ENCODE results near the gene PIAS4. TPM values are rescaled to one million over a fixed set of nuclear protein-coding genes. Genes with fewer than 3 reads are reported as not detected.

PIAS4 gene
- total RNA-seq, 1 donor from 2014 or later, result 26.7 TPM

DNA sequence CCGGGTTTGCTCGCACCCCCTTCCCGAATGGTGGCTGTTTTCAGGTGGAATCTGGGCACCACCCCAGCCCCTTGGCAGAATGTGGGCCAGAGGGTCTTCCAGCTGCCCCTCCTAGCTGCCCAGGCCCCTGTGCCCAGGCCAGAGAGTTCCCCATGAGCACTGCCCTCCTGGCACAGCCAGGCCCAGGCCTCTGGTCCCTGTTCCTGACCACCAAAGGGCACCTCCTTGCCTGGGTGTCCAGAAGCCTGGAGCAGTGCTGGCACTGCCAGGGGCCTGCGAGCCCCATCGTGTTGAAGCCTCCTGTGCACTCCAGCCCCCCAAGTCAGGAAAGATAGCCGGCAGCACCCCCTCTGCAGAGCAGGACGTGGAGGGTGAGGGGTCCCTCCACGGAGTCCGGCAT, 23.4 kb downstream of the PIAS4 start:
- DNase-seq (ENCODE audit: low read depth), result no peak
- TF ChIP-seq, protein P1, sequence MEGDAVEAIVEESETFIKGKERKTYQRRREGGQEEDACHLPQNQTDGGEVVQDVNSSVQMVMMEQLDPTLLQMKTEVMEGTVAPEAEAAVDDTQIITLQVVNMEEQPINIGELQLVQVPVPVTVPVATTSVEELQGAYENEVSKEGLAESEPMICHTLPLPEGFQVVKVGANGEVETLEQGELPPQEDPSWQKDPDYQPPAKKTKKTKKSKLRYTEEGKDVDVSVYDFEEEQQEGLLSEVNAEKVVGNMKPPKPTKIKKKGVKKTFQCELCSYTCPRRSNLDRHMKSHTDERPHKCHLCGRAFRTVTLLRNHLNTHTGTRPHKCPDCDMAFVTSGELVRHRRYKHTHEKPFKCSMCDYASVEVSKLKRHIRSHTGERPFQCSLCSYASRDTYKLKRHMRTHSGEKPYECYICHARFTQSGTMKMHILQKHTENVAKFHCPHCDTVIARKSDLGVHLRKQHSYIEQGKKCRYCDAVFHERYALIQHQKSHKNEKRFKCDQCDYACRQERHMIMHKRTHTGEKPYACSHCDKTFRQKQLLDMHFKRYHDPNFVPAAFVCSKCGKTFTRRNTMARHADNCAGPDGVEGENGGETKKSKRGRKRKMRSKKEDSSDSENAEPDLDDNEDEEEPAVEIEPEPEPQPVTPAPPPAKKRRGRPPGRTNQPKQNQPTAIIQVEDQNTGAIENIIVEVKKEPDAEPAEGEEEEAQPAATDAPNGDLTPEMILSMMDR (conservative IDR thresholded peaks at IDR 0.05; ENCODE audit: low read depth, low read length), result no peak
- no peak overlapping the region for H3K4me3 ChIP-seq (ENCODE audit: low read depth, low read length)

DNA sequence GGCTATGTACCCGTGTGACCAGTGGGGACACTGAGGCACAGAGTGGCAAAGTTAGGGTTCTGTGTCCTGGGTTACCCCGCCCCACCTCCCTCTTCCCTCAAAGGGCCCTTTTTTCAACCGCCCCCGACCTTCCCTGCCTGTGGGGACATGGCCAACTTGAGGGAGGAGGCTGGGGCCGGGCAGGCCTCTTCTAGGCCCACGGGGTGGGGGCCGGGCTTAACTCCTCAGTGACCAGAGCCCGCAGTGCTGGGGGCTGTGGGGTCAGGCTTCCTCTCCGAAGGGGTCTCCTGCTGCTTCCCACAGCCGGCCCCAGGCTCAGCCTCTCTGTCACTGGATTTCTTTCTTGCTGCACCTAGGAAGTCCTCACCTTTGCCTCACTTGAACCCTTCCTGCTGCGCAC, 23.9 kb downstream of the PIAS4 start:
- H3K4me3 ChIP-seq (ENCODE audit: low read depth, low read length), result no peak overlapping the region
- TF ChIP-seq, protein P1 (conservative IDR thresholded peaks at IDR 0.05; ENCODE audit: low read depth, low read length), result no peak
- no peak for DNase-seq (ENCODE audit: low read depth)

DNA sequence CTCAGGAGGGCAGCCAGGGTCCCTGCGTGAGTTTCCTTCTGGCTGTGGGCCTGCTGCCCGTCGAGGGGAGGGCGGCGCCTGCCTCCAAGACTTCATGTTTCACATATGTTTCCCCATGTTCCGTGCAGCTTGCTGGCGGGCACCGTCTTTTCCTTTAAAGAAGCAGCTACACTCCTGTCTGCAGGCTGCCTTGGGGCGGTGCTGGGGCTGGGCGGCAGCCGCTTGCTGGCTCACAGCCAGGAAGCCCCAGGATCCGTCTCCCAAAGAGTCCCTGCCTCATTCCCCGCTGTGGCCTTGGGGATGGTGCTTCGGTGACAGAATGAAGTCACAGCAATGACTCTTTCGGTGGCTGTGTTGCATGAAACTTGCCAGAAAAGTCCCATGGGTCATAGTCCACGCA, 24.9 kb downstream of the PIAS4 start:
- H3K4me3 ChIP-seq (ENCODE audit: low read depth, low read length), result no peak overlapping the region
- TF ChIP-seq, protein P1 (conservative IDR thresholded peaks at IDR 0.05; ENCODE audit: low read depth, low read length), result no peak
- DNase-seq (ENCODE audit: low read depth), result no peak

DNA sequence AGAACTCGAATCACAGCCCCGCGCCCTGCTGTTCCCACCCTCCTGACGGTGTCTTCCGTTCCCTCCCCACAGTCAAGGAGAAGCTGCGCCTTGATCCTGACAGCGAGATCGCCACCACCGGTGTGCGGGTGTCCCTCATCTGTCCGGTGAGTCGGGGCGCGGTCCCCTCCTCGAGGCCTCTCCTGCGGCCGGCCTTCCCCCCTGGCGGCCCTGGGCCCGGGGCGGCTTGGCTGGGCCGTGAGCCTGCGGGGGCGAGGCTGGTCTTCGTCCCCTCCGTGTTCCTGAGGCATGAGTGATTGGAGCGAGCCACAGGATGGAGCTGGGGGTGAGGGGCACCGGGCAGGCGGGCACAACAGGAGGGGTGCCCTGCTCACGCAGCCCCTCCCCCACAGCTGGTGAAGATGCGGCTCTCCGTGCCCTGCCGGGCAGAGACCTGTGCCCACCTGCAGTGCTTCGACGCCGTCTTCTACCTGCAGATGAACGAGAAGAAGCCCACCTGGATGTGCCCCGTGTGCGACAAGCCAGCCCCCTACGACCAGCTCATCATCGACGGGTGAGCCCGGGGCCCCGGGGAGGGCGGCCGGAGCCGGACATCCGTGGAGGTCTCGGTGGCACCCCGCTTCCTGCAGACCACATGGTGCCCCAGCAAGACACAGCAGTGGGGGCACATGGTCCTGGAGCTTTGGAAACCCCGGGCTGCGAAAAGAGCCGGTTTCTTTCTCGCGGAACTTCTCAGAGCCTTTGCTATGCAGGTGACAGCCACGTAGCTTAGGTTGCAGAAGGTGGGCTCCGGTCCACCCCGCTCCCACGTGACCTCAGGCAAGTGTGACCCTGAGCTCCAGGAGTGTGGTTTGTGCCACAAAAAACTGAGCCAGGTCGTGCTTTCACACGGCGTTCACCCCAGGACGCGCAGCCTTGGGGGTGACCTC, 25.8 kb downstream of the PIAS4 start:
- TF ChIP-seq, protein P1 (conservative IDR thresholded peaks at IDR 0.05; ENCODE audit: low read depth, low read length), result no peak
- H3K4me3 ChIP-seq (ENCODE audit: low read depth, low read length), result no peak overlapping the region
- no peak for DNase-seq (ENCODE audit: low read depth)

DNA sequence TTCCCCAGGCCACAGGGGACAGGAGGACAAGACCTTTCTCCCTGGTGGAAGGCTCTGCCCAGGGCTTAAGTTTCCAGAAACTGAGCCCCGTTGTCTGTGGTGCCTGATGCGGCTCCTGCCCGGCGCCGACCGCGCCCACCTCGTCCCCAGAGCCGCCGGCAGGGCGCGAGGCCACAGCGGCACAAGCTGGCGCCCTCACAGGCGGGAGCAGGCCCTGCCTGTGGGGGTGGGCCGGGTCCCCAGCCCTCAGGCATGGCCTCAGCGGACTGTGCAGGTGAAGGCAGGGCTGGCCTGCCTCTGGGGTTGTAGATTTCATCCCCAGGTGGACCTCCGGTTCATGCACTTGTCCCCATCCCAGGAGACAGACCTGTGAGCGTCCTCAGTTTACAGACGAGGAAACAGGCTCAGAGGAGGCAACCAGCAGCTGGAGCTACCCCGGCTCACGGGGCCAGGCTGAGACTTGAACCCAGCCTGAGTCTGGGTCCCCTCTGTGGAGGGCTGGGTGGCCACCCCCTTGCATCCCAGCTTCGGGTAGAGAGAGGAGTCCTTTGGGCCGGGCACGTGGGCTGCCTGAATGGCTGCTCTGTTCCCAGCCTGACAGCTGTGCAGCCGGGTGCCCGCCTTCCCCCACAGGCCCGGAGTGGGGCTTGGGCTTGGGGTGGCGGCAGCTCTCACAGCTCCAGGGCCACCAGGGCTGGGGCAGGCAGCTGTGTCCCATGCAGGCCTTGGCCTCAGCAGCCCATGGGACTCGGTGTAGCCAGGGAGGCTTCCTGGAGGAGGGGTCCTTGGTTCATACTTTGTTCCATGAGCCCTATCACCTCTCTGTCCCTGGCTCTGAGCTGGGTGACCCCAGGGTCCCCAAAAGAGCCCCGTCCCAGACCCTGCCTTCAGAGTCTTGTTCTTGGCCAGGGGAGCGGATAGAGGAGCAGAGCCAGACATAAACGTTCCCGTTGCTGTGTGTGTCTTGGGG, 26.8 kb downstream of the PIAS4 start:
- no peak for DNase-seq (ENCODE audit: low read depth)
- TF ChIP-seq, protein P1 (conservative IDR thresholded peaks at IDR 0.05; ENCODE audit: low read depth, low read length), result no peak
- H3K4me3 ChIP-seq (ENCODE audit: low read depth, low read length), result no peak overlapping the region

DNA sequence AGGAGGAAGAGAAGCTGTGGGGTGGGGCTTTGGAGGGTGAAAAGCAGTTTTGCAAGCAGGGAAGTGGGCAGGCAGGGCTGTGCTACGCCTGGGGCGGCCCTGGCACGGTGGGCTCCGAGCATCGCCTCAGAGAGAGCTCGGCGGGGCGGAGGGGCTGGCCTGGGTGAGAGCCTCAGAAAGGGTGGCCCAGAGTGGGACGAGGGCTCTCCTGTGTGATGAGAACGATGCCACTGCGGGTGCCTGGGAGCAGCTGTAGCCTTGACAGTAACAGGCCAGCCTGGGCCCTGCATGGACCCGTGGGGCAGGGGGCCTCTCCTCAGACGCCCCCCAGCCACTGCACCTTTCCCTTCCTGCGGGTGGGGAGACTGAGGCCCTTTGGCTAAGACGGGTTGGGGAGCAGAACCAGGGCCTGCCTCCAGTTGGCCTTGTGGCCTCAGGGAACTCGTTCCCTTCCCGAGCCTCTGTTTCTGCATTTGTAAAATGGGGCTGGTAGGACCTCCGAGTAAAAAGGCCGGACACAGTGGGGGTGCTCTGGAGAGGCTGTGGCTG, 27.6 kb downstream of the PIAS4 start:
- TF ChIP-seq, protein P1 (conservative IDR thresholded peaks at IDR 0.05; ENCODE audit: low read depth, low read length), result no peak

More for the DNA sequence above, 27.6 kb downstream of the PIAS4 start:
- DNase-seq (ENCODE audit: low read depth), result no peak
- H3K4me3 ChIP-seq (ENCODE audit: low read depth, low read length), result no peak overlapping the region

All from epithelial cell of proximal tubule (primary cell).